K562 (cell line): ENCODE data around the gene CCDC73. TPM values are rescaled to one million over a fixed set of nuclear protein-coding genes. Genes with fewer than 3 reads are reported as not detected.

Experiments used
- ATAC-seq: fragments of 200-7000 bp; cut with Tn5 transposase; 3 replicates; pipeline ENCODE4 v1.9.1; 2020; ENCODE audit warnings: moderate library complexity
- BruUV-seq: library from RNA; stranded (reverse); fragments of 400-500 nt; replicated peaks from 2 replicates; lab custom pipeline; 2021; lab: Mats Ljungman, UMichigan
- CTCF ChIA-PET: fragments of 300-600 bp; formaldehyde crosslinking; extraction: SDS; loops from one replicate; lab custom pipeline; 2021; ENCODE audit warnings: low intra/inter-chr PET ratio; lab: Yijun Ruan, JAX
- POLR2A ChIA-PET: fragments of 300-600, 350-650 bp; sonication (Branson Sonifier 250); formaldehyde crosslinking; extraction: SDS; loops from one replicate; lab custom pipeline; 2021; ENCODE audit warnings: antibody characterized with exemption, inconsistent platforms; lab: Yijun Ruan, JAX
- DNase-seq, 4 experiments: peaks; one replicate each; pipeline versions ENCODE4 v3.0.0 to v3.0.0-alpha.2; 2011 to 2018; ENCODE audit warnings: low spot score in 3 of 4, mixed read lengths in 3 of 4; ENCODE audit errors: extremely low read depth in 1 of 4
- FAIRE-seq: peaks from 2 replicates; lab custom pipeline; 2011; peaks lifted over from hg19 to GRCh38; lab: Jason Lieb, UNC
- H2AFZ ChIP-seq: 2 replicates; pipeline ENCODE4 v1.6.0; 2011; ENCODE audit warnings: low read depth, low read length, control low read depth, inconsistent platforms
- H3K27ac ChIP-seq: fragments of 200-600 bp; 3 replicates; pipeline ENCODE4 v1.8.0; 2011; ENCODE audit warnings: low read depth, mild to moderate bottlenecking, control low read depth, inconsistent platforms, low read length, moderate library complexity, mixed read lengths; ENCODE audit errors: extremely low read depth
- H3K27me3 ChIP-seq, 2 experiments: fragments of 300-600 bp in 1 of 2; 2 replicates in 1 of 2; 3 replicates in 1 of 2; pipeline versions ENCODE4 v1.6.0 to v1.8.0; 2011; ENCODE audit warnings: inconsistent platforms in 2 of 2, low read length in 2 of 2, mild to moderate bottlenecking in 1 of 2, mixed read lengths in 1 of 2, moderate library complexity in 1 of 2; ENCODE audit not compliant: control insufficient read depth in 2 of 2, insufficient read depth in 2 of 2
- H3K36me3 ChIP-seq: fragments of 300-600 bp; 3 replicates; pipeline ENCODE4 v1.8.0; 2011; ENCODE audit warnings: mild to moderate bottlenecking, low read length, inconsistent platforms; ENCODE audit not compliant: control insufficient read depth, insufficient read depth
- H3K4me1 ChIP-seq, 2 experiments: fragments of 200-600 bp in 1 of 2; replicated peaks in 1 of 2; 2 replicates in 1 of 2; 3 replicates in 1 of 2; pipeline versions ENCODE4 v1.5.1 to v1.8.0; 2011; ENCODE audit warnings: inconsistent platforms in 2 of 2, low read length in 2 of 2, mild to moderate bottlenecking in 1 of 2, mixed read lengths in 1 of 2, moderate library complexity in 1 of 2; ENCODE audit not compliant: control insufficient read depth in 2 of 2, insufficient read depth in 2 of 2
- H3K4me2 ChIP-seq: 2 replicates; pipeline ENCODE4 v1.6.1; 2011; ENCODE audit warnings: low read length, control low read depth, inconsistent platforms, mixed read lengths; ENCODE audit not compliant: insufficient read depth
- H3K4me3 ChIP-seq: fragments of 200-600 bp; sonication (generic), shearing (Covaris generic); 2 replicates; pipeline ENCODE4 v1.5.1; 2016; ENCODE audit warnings: control low read depth, inconsistent platforms
- H3K79me2 ChIP-seq: fragments of 200-600 bp; 3 replicates; pipeline ENCODE4 v1.8.0; 2011; ENCODE audit warnings: low read length, inconsistent platforms; ENCODE audit not compliant: control insufficient read depth, insufficient read depth
- H3K9ac ChIP-seq, 2 experiments: 2 replicates each; pipeline versions ENCODE4 v1.6.0 to v1.6.1; 2011; ENCODE audit warnings: low read depth in 2 of 2, low read length in 2 of 2, control low read depth in 1 of 2, inconsistent platforms in 1 of 2, mild to moderate bottlenecking in 1 of 2, mixed read lengths in 1 of 2; ENCODE audit not compliant: insufficient read depth in 1 of 2
- H3K9me1 ChIP-seq: one replicate; pipeline ENCODE4 v1.6.0; 2011; ENCODE audit warnings: inconsistent platforms, mild to moderate bottlenecking, low read length, moderate library complexity; ENCODE audit not compliant: control insufficient read depth, insufficient read depth
- H3K9me3 ChIP-seq: replicated peaks from 2 replicates; pipeline ENCODE4 v1.5.1; 2011; ENCODE audit warnings: low read depth, low read length, inconsistent platforms; ENCODE audit not compliant: control insufficient read depth, insufficient read depth
- H4K20me1 ChIP-seq: replicated peaks from 2 replicates; pipeline ENCODE4 v1.6.1; 2011; ENCODE audit warnings: low read length, inconsistent platforms, mixed read lengths; ENCODE audit not compliant: control insufficient read depth, insufficient read depth
- GTF3C2 ChIP-seq: IDR thresholded peaks from 3 replicates; pipeline ENCODE4 v1.6.1; 2011; ENCODE audit warnings: borderline replicate concordance, mild to moderate bottlenecking, moderate library complexity; ENCODE audit not compliant: insufficient read length; ENCODE audit errors: extremely low read depth
- PREB ChIP-seq: sonication (generic); formaldehyde crosslinking; IDR thresholded peaks from 2 replicates; pipeline ENCODE4 v1.8.1; 2023; ENCODE audit warnings: mild to moderate bottlenecking, missing genetic modification reagents
- XRCC4 ChIP-seq: IDR thresholded peaks from one replicate; pipeline ENCODE4 v1.6.1; 2011; ENCODE audit not compliant: insufficient read depth, insufficient read length; ENCODE audit errors: extremely low read depth
- WGBS: fragments of 100-300 bp; shearing (Covaris generic); methylation state at CpG from one replicate; pipeline ENCODE4 v1.1.6; 2016; ENCODE audit warnings: low coverage, mixed read lengths; ENCODE audit not compliant: insufficient coverage; ENCODE audit errors: missing lambda C conversion rate; 5-methylcytosine and 5-hydroxymethylcytosine counted together
- in situ Hi-C: fragments of 300-500 bp; cut with MboI; formaldehyde crosslinking; loops from 4 replicates; pipeline ENCODE4 v1.15.0; 2018; ENCODE audit warnings: inconsistent platforms, mixed read lengths
- intact Hi-C: fragments of 100-400 bp; cut with micrococcal nuclease; formaldehyde crosslinking; loops from 2 replicates; pipeline ENCODE4 v1.14.2; 2022
- polyA plus RNA-seq, 8 experiments: library from polyadenylated mRNA; depleted of rRNA in 4 of 8; stranded (reverse) in 5 of 8; unstranded in 3 of 8; fragments of >200 nt; fragmentation: Nextera tagmentation in 2 of 8; fragmentation: Illumina TruSeq in 1 of 8; extraction: Ambion mirVana in 2 of 8; extraction: Trizol in 1 of 8; gene quantifications; 2 replicates each; pipeline versions ENCODE4 v1.2.1 to v1.2.3, GENCODE V29; 2011 to 2014; ENCODE audit warnings: inconsistent platforms in 1 of 8, missing spikeins in 1 of 8
- total RNA-seq, 7 experiments: library from RNA; depleted of rRNA in 6 of 7; stranded (reverse); fragments of >200 nt in 6 of 7; fragmentation: Illumina TruSeq in 2 of 7; extraction: Trizol in 2 of 7; gene quantifications; 2 replicates each; pipeline versions ENCODE4 v1.2.1 to v1.2.3, GENCODE V29; 2011 to 2021; ENCODE audit warnings: low replicate concordance in 1 of 7

The CCDC73 gene
- total and polyA plus RNA-seq, 9 of the 15 experiments (the other 6 are each of a cell fraction or from before 2014, with no cell fraction given) = 0.20 to 0.21 TPM; not detected in 7

- no peaks in the 10 kb centered on the region for H3K9me3 ChIP-seq
- ChIA-PET CTCF (interaction anchor here (1.7 kb wide), 1 partner anchor 288 kb away, joined by 4 read pairs; no protein-coding TSS in a partner anchor), POLR2A (no interaction called here)
- no peak overlapping the region for H3K9ac ChIP-seq
- H3K36me3 ChIP-seq = no peaks in the 10 kb centered on the region
- H3K4me1 ChIP-seq = no peaks in the 10 kb centered on the region
- H3K9me1 ChIP-seq = no peaks in the 10 kb centered on the region
- H3K27me3 ChIP-seq = no peaks in the 10 kb centered on the region
- DNase-seq (no peak), ATAC-seq (no peak), FAIRE-seq (no peak)
- H3K4me2 ChIP-seq = no peak overlapping the region
- no peaks in the 10 kb centered on the region for H3K79me2 ChIP-seq
- no TSS peak for BruUV-seq
- 8% methylated on average over 4 of the region's 4 CpGs for WGBS
- H2AFZ ChIP-seq = no peak overlapping the region
- no peak overlapping the region for H3K4me3 ChIP-seq
- H3K27ac ChIP-seq = no peak overlapping the region
- in situ Hi-C loops = no loop called here
- TF ChIP-seq XRCC4 (no peak), PREB (CRISPR knock-in tag) (no peak), GTF3C2 (no peak)
- H4K20me1 ChIP-seq = no peaks in the 10 kb centered on the region
- intact Hi-C loops = no loop called here
Measured at GRCh38 chr11:32613500-32614151, 180.8 kb downstream of the CCDC73 start.
